GDM1 (cell line): ENCODE results near the gene PRKAR1B.
A peak's percentile ranks its signal among the peaks of the same experiment; 100 is the strongest.

ENCODE experiments used
- DNase-seq: peaks from one replicate; lab custom pipeline; 2025; lab: John Stamatoyannopoulos, UW

PRKAR1B gene

DNA sequence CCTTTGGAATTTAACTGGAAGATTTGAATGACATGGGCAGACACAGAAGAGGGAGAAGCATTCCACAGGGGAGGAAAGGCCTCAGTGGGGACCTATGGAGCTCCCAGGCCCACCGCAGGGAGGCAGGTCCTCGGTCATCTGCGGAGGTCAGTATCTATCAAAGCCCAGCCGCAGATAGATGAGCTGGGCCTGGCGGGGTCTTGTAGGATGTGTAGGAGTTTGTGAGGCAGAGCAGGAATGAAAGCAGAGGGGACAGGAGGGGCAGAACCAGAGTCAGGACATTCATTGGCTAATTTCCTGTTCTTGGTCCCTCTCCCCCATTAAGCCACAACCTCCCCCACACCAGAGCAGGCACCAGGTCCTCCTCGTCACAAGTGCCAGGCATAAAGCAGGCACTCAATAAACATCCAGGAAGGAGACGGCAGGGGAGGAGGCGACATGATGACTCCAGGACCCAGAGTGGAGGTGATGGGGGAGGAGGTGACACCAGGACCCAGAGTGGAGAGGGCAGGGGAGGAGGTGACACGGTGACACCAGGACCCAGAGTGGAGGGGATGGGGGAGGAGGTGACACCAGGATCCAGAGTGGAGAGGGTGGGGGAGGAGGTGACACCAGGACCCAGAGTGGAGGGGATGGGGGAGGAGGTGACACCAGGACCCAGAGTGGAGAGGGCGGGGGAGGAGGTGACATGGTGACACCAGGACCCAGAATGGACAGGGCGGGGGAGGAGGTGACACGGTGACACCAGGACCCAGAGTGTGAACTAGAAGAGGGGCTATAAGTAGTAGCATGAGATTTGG, 123.7 kb downstream of the PRKAR1B start:
- no peak for DNase-seq

DNA sequence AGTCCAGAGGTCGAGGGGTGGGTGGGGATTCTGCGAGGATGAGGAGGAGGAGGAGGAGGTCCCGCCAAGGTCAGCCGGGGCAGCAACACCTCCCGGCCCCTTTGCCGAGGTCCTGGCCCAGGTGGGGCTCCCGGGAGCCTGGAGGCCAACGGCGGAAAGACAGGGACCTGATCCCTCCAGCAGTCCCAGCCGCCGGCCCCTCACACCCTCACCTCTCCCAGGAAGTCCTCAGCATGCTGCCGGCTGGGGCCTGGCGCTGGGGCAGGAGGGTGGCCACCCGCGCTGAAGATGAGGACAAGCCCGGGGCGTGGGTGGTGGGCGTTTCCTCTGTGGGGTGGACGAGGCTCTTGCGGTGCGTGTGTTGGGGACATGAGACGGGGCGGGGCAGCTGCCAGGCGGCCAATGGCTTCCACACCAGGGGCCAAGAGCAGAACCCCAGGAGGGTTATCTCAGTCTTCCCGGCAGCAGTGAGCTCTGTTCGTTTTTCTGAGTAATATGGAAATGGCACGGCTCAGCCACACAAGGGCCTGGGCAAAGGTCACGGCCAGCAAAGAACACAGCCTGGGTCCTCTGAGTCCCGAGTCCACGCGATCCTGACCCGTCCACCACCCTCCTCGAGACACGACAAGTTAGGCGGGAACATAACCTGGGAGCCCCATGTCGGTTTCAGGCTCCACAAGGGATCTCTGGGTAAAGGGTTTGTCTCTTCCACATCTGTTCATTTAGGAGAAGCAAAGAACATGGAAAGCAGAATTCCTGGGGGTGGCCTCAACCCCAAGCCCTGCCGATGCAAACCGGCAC, 124.5 kb downstream of the PRKAR1B start:
- no peak for DNase-seq

DNA sequence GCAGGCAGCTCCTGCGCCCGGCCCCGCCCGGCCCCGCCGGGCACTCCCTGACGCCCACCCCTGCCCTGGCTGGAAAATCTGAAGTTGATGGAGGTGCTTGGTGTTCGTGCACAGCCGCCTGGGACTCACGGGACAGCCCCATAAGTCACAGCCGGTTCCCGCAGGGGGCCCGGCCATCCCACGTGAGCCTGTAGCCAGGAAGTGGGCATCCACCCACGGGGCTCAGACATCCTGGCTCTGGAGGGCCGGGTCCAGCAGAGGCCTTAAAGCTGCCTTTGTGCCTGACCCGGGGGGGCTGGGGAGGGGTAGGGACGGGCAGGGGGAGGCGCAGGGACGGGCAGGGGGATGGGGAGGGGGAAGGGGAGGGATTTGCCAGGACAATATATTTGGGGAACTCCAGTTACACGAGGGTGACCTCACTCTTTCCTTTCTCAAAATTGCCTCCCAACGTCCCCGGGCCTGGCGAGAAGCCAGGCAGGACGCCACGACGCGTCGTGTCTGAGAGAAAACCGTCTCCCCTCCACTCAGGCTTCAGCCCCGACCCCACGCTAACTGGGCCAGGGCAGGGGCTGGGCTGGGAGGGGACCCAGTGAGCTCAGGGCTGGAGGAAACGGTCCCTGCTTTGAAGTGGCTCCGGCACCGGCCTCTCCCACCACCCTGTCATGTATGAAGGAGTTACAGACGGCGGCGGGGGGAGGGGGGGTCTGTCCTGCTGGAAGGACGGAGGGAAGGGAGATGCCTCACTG, 125.3 kb downstream of the PRKAR1B start:
- DNase-seq = peak; percentile 65

DNA sequence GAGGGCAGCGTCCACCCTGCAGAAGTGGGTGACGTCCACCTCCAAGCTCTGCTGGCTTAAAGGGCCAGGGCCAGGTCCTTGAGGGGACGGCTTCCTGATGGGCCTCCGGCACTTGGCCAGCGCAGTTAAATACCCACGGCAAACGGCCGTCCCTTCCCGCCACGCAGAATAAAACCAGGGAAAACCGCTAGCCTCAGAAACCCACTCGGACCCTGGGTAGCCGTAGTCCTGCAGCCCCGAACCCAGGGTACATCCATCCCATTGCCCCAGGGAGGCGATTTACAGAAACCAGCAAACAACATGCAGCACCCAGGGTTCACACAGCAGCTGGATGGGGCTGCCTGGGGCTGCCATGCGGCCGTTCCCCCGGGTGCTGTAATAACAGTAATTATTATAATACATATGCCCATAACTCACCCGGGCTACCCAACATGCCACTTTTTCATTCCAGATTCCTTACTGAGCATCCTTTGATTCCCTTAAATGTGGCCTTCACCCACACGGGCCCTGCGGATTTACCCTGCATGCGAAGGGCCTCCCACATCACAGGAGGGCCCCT, 126.0 kb downstream of the PRKAR1B start:
- no peak for DNase-seq

DNA sequence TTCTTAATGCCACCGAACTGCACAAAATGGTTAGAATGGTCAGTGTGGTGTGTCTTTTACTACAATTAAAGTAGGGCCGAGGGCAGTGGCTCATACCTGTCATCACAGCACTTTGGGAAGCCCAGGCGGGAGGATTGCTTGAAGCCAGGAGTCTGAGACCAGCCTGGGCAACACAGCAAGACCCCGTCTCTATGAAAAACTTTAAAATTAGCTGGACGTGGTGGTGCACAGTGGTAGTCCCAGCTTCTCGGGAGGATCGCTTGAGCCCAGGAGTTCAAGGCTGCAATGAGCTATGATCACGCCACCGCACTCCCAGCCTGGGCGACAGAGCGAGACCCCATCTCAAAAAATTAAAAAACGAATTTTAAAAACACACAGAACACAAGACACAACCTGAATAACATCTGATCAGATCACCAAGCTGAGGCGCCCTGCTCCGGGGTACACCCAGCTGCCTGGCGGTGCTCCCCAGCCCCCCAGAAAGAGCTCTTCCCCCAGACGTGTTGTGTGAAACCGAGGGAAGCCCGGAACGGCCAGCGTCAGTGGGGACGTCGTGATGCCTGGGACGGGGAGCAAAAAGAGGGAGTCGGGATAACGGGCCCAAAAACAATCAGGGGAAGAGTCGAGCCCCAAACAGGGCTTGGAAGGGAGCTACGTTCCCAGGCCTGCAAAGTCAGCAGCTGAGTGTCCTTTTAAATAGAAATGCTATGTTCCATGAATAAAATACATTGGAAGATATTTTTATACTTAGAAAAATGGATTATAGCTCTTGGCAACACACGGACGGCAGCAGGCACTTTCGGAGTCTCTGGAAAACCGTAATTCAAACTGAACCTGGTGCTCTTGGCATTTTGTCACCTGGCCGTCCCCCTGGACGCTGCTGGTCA, 126.7 kb downstream of the PRKAR1B start:
- no peak for DNase-seq

DNA sequence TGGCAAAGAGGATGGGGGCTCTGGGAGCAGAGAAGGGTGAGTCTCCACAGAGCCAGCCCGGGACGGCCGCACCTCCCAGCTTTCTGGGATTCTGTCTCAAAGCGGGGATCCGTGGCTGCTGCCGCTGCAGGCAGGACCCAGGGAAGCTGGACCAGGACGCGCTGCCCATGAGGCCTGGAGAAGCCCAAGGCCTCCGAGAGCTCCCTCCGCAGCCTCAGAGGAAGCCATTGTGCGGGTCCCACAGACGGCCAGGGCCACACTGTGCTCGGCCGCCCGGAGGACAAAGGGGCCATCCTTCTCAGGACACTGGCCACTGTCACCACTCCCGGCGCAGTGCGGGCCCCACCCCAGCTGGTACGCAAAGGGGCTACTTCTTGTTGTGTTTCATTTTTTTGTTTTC, 128.2 kb downstream of the PRKAR1B start:
- no peak for DNase-seq

DNA sequence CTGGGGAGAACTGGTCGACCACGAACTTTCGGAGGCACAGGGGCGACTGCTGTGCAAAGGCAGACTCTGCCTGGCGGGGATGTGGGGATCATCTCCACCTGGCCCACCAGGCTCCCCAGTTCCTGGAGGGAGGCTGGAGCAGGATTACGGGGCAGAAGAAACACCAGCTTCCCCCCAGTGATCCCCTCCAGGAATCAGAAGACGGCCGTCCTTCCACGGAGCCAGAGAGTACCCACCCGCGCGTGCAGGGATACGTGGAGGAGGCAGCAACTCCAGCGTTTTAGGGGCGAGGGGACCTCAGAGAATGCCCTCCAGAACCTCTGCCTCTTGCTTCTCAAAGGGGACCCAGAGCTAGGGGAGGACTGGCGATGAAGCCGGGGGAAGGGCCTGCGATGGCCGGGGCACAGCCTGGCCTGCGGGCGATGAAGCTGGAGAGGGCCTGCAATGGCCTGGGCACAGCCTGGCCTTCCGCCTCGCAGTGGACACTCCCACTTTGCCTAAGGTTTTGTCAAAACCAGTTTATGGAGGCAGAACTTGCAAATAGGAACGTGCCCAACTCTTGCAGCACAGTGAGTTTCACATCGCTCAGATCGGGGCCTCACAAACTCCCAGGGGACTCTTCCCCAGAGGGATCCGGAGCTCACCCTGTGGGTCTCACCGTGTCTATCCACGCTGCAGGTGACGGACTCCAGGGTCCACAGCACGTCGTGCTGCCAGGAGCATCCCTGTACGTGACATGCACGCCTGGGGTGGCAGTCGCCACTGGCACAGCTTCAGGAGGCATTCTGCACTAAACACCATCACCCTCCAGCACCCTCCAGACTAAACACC, 129.5 kb downstream of the PRKAR1B start:
- DNase-seq = no peak

DNA sequence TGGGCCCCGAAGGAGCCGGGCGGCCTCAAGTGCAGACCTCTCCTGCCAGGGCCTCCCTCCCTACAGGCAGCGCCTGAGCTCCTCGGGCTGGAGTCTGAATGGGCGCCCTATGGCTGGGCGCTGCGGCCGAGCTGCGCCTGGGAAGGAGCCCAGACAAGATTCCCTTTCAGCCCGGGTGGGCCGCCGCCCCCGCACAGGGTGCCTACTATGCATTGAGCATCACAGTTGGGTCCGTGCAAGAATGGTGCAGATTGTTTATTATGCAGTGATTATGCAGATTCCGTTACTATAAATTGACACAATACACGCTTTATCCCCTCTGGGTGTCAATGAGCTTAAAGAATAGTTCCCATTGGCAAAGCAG, 130.3 kb downstream of the PRKAR1B start:
- DNase-seq = no peak

DNA sequence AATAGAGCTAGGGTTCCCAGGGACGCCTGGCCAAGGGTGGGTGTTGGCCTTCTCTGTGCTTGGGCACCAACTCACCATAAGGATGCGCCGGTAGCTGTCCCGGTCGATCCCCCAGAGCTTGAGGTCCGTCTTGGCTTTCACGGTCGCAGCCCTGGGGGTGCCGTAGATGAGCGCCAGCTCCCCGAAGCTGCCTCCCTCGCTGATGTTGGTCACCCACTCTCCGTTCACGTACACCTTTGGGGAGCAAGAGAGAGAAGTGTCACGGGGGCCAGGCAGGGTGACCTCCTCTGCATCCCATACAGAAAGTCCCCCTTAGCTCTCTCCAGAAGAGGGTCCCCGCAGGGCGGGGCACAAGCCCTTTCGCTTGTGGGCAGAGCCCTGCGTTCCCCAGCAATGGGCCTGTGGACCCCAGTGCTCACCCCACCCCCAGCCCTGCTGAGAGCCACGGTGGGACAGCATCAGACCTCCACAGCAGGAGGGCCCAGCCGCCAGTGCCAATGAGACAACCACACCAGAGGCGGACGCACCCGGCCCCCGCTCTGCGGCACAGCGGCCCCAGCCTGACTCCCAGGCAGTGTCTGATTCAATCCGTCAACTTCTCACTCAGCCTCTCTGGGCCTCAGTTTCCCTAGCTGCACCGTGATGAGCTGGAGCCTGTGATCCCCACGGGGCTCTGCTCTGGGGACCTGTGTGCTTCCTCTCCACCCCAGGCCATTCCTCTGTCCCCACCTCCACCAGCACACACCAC, 130.8 kb downstream of the PRKAR1B start:
- no peak for DNase-seq

DNA sequence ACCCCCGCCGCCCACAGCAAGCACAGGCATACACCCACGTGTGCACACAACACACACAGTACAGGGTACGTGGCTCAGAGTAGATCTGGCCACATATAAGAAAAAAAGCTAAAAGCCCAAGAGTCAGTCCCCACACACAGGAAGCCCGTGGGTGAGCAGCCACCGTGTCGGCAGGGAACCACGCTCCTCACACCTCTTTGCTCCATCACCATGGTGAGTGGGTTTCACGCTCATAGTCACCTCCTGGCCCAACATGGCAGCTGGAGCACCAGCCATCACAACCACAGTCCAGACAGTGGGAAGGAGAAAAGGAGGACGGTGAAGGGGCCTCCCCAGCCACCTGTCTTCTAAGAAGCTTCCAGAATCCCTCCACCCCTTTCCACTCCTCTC, 131.5 kb downstream of the PRKAR1B start:
- no peak for DNase-seq

DNA sequence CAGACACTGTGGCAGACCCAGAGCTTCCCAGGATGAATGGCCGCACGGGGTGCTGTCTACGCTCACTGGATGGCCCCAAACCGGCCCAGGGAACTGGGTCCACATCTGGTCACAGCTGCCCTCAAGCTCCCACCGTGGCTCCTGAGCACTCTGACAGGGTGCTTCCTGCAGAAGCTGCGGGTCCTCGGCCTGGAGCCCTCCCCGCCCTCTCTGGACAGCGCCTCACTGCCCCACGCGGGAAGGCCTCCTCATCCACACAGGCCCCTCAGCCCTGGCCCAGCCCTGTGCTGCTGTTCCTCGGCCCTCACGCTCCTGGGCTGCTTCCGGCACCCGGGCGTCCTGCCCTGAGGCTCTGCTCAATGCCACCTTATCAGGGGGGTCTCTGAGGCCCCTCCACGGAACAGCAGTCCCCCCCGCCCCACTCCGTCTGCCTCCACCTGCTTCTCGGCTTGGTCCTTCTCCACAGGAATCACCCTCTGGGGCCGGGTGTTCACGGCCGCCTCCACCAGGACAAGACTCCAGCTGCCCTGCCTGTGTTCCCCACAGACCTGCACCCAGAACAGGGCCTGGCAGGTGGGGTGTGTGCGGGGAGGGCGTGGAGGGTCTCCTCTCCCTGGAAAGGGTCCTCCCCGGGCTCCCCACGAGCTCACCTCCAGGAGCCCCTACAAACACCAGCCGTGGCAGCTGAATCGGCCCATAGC, 132.0 kb downstream of the PRKAR1B start:
- no peak for DNase-seq

DNA sequence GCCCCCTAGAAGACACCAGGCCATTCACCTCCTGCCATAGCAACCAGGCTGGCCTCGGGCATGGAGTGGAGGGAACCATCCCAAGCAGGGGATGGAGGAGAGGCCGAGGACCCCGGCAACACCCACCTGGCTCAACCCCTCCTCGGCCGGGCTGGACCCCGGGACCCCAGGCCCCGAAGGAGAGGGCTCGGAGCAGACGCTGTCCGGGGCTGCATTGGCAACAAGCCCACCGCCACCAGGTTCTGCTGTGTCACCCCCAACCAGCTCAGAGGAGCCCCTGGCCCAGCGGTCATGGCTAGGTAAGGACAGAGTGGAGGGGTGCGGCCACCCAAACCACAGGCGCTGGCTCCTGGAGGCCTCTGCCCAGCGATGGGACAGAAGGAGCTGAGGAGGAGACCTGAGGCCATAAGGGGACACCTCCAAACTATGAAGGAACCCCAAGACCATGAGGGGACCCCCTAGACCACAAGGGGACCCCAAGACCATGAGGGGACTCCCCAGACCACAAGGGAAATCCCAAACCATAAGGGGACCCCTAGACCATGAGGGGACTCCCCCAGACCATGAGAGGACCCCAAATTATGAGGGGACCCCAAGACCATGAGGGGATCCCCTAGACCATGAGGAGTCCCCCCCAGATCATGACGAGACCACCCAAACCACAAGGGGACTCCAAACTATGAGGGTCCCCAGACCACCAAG, 132.7 kb downstream of the PRKAR1B start:
- no peak for DNase-seq

DNA sequence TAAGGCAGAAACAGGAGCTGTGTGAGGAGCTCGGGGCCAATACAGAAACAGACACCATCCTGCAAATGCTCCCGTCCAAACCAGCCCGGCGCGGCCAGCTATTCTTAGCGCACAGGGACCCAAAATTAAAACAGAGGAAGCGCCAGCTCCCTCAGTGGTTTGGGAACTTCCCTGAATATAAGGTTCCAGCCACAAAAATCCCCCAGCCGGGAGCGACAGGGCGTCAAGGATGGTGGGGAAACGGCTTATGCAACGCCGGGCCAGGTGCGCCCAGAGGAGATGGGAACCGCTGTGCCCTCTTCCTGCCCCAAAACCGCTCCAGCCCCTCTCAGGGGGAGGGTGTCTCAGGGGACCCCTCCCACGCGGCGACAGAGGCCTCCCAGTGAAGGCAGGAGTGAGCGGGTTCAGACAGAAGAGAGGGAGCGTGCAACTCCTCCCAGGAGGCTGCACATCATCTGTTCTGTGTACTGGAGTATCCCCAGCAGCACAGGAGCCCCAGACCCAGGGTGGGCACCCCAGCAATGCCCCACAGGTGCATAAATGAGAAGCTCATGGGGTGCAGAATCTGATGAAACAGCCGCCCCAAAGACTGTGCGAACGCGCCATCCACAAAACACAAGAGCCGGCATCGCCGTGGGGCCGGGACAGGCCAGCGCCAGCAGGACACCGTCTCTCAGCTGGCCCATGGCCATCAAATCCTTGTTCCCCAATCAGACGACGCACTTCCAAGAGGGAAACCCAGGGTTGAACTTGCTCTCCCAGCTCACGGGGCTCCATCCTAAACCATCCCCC, 133.6 kb downstream of the PRKAR1B start:
- peak; percentile 58 for DNase-seq

DNA sequence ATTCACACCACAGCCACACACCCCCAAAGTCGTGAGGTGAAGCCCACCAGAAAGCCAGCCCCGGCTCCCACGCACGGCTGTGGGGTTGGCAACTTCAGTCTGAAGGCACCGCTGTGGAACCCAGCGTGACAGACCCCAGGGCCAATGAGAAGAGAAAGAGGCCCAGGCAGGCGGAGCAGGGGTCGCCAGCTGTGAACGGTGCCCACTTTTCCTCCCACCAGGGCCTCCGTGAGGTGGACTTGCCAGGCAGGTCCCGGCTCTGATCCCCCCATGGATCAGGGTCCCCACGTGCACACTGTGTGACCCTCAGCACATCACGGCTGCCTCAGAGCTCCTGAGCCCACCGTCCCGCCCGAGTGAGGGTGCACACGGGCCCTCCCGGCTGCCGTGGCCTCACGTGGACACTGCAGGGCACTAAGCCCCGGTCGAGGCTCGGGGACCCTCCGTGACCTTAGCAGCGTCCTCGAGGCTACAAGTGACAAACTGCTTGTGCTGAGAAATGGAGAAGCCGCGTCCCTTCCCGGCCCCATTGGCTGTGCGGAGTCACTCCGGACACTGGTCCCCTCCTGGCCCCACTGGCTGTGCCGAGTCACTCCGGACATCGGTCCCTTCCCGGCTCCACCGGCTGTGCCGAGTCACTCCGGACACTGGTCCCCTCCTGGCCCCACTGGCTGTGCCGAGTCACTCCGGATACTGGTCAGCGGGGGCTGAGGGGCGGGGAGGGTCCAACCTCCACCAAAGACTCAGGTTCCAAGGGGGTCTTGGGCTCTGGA, 135.0 kb downstream of the PRKAR1B start:
- DNase-seq = no peak

DNA sequence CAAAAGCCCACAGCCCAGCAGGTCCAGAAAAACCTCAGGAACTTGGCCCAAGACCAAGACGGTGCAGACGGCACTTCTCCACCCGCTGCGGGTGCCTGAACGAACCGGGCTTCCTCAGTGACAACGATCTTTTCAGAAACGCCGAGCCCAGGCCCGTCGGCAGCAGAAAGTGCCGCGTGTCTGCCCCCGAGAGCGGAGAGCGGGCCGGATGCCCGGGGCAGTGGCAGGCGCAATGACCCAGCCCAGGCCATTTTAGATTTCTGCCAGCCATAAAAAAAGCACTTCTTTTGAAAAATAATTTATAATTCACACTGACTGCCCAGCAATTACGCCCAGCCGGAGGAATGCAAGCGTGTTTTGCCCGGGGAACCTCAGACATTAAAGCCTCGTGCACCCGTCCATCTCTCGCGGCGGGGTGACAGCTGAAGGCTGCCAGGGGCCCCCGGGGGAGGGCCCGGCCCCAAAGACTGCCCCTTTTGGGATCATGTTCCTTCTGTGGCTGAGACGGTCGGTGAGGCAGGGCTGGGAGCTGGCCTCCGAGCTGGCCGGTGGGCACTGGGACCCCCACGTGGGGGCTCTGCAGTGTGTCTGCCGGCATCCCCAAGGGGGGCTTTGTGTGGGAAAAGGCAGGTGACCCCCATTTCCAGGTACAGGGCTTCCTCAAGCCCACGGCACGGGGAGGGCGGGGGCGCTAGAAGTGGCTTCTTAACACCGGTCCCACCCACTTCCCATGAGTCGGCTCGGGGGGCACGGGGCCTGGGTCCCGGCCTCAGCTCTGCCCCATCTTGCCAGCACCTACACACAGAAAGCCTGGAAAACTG, 136.1 kb downstream of the PRKAR1B start:
- DNase-seq = no peak
